GM06990 (cell line): Measurements from ENCODE around the gene SUPT4H1.
"Not testable (repeated sequence)": the region's sequence is repeated elsewhere in the genome, so short reads cannot be mapped to it uniquely, and the experiment has no call there.

Experiments
- DNase-seq: peaks from one replicate; pipeline ENCODE4 v3.0.0-alpha.2; 2011; ENCODE audit not compliant: insufficient read length; ENCODE audit errors: extremely low read depth
- H3K27me3 ChIP-seq: replicated peaks from 2 replicates; pipeline ENCODE4 v1.6.0; 2011; ENCODE audit warnings: low read length; ENCODE audit not compliant: control insufficient read depth, insufficient read depth
- H3K36me3 ChIP-seq: 2 replicates; pipeline ENCODE4 v1.5.1; 2011; ENCODE audit warnings: low read length; ENCODE audit not compliant: control insufficient read depth, insufficient read depth
- H3K4me3 ChIP-seq: replicated peaks from 2 replicates; pipeline ENCODE4 v1.5.1; 2011; ENCODE audit warnings: low read depth, mild to moderate bottlenecking, control low read depth, low read length
- CTCF ChIP-seq: IDR thresholded peaks from 2 replicates; pipeline ENCODE4 v1.5.1; 2011; ENCODE audit warnings: low read length, control low read depth, mild to moderate bottlenecking, inconsistent platforms; ENCODE audit not compliant: insufficient read depth, poor library complexity, severe bottlenecking

Gene SUPT4H1

DNA sequence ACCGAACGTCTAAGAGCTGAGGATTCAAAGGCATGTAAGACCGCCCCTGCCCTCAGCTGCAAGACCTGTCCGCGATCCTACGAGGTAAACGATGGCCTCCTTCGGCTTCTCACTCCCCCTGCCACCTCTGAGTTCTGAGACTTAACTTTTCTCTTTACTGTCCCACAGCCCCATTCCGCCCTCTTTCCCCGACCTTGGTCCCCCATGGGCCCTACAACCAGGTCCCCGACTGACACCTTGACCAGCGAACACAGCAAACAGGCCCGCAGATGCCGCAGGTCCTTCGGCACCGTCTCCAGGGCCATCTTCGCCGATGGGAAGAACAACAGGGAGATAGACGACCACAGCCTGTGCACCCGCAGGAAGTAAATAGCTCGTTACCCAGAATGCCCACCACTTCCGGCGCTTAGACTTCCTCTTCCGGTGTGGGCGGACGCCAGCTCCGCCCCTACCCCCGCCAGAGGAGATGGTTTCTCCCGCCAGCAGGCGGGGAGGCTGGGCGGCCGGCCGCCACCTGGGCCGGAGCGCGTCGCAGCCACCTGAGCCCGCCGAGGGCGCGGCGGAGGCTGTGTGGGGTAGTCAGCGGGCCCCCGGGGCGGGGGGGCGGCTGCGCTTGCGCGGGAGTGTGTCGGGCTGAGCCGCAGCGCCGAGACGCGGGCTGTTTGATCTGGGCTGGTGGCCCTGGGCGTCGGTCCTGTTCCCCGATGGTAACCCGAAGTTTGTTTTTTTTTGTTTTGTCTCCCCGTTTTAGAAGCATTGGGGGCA, at the start of gene SUPT4H1:
Gene SUPT4H1 (minus strand): TSS at position 371 of the 765 bp plus-strand sequence. CDS start 66 bp downstream, at position 305.
- H3K4me3 ChIP-seq = peak within 1 kb of the TSS; percentile 90
- peaks cover 11% of the 10 kb centered on the region for H3K36me3 ChIP-seq
- DNase-seq = peak; percentile 97
- H3K27me3 ChIP-seq = no peaks in the 10 kb centered on the region
- TF ChIP-seq CTCF = no peak

- Histone ChIP-seq H3K36me3 (no peaks in the 10 kb centered on the region), H3K27me3 (no peaks in the 10 kb centered on the region), H3K4me3 (no peak overlapping the region)
- no peak for TF ChIP-seq CTCF
- DNase-seq = no peak
These were observed 49.3 kb upstream of the SUPT4H1 start for GRCh38 chr17:58401287-58401686.

DNA sequence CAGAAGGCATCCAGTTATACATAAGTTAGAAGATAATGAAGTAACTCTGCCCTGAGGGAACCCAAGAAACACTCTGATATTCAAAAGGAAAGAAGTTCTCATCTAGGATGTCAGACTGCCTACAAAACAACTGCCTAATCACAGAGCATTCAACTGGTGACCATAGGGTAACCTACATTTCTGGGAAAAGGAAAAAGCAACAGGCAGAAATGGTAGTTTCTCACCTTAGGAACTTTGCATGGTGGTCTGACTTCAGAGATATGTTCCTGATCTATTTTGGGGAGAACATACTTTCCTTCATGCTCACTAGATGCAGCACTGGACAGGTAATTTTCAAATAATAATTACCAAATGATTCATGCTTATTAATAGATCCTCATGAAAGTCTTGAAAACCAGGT, 48.8 kb upstream of the SUPT4H1 start:
- no peaks in the 10 kb centered on the region for H3K27me3 ChIP-seq

DNA sequence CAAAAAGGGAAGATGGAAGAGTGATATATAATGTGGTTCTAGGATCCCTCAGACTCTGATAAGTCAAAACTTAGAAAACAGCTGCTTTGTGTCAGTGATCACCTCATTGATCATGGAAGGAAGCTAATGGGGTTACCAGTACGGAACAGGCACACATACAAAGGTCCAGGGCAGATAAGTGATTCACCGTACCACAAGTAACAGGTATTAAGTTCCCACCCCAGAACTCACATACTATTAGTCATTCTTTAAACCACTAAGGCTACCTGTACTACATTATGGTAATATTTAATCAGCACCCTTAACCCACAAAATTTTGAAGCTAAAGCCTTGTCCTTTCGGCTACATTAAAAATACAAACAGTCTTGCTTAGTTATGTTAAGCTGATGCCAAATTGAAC, 48.0 kb upstream of the SUPT4H1 start:
- Histone ChIP-seq H3K36me3 (no peaks in the 10 kb centered on the region), H3K4me3 (no peak overlapping the region), H3K27me3 (no peaks in the 10 kb centered on the region)
- no peak for DNase-seq
- no peak for TF ChIP-seq CTCF

More for the DNA sequence above, 48.8 kb upstream of the SUPT4H1 start:
- no peak for DNase-seq
- Histone ChIP-seq H3K4me3 (no peak overlapping the region), H3K36me3 (no peaks in the 10 kb centered on the region)
- TF ChIP-seq CTCF = no peak

DNA sequence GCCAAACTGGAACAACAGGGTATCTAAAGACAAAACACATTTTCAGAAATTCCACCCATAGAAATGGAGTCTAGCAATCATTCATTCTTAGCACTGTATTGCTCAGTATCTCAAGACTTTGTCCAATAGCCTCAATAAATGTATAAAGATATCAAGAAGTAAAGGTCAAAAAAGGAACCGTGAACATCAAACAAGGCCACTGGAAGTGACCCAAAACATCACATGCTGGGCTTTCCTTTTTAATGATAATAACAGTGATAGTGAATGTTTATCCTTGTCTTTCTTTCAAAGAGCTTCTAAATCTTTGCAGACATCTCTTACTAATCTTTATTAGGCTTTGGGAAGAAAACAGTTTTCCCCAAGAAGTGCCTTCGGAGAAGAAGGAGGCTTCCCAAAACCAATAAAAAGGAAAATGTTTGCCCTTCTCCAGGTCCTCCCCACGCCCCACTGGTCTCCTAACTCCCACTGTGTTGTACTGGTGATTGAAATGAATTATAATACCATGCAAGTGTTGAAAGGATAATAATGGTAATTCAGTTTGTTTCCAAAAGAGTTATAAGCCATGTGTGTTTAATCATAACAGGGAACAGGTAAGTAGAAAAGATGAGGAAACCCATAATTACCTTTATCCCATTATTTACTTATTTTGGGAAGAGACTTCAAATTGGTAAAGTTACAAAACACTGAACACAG, 46.7 kb upstream of the SUPT4H1 start:
- TF ChIP-seq CTCF = no peak
- H3K27me3 ChIP-seq = 0 out of 2 replicates have a peak, but pooled peaks cover 1% of the 10 kb centered on the region
- no peaks in the 10 kb centered on the region for H3K36me3 ChIP-seq
- DNase-seq = no peak
- no peak overlapping the region for H3K4me3 ChIP-seq

GRCh38 chr17:58397421-58397820, 45.4 kb upstream of the SUPT4H1 start:
- DNase-seq, H3K4me3 ChIP-seq, H3K36me3 ChIP-seq, H3K27me3 ChIP-seq: not testable (repeated sequence)
